GM12878 (cell line): ENCODE data around the gene VIP. TPM values are rescaled to one million over a fixed set of nuclear protein-coding genes. Genes with fewer than 3 reads are reported as not detected.

Experiments
- ATAC-seq: fragments of 200-7000 bp; cut with Tn5 transposase; 3 replicates; pipeline ENCODE4 v1.9.1; 2020; ENCODE audit warnings: mild to moderate bottlenecking, moderate library complexity
- BruUV-seq: library from RNA; stranded (reverse); fragments of 400-500 nt; replicated peaks from 2 replicates; lab custom pipeline; 2021; lab: Mats Ljungman, UMichigan
- CTCF ChIA-PET: fragments of 300-600 bp; sonication (Branson Sonifier 250); formaldehyde crosslinking; extraction: SDS; loops from one replicate; lab custom pipeline; 2021; ENCODE audit warnings: inconsistent platforms; lab: Yijun Ruan, JAX
- POLR2A ChIA-PET: fragments of 350-600 bp; formaldehyde crosslinking; extraction: SDS; loops from one replicate; lab custom pipeline; 2021; ENCODE audit warnings: inconsistent platforms; lab: Charles Lee
- RAD21 ChIA-PET: fragments of 300-600 bp; sonication (Branson Sonifier 250); formaldehyde crosslinking; loops from one replicate; lab custom pipeline; 2023; ENCODE audit warnings: antibody characterized with exemption; ENCODE audit not compliant: unreplicated experiment; lab: Charles Lee
- SMC1A ChIA-PET: fragments of 300-600 bp; sonication (Branson Sonifier 250); formaldehyde crosslinking; loops from one replicate; lab custom pipeline; 2023; ENCODE audit not compliant: unreplicated experiment, uncharacterized antibody; lab: Charles Lee
- DNase-seq: peaks from one replicate; pipeline ENCODE4 v3.0.0-alpha.2; 2011; ENCODE audit warnings: low read depth, low spot score
- FAIRE-seq: peaks from 3 replicates; lab custom pipeline; 2011; peaks lifted over from hg19 to GRCh38; lab: Jason Lieb, UNC
- H2AFZ ChIP-seq: 2 replicates; pipeline ENCODE4 v1.6.0; 2011; ENCODE audit warnings: low read depth, low read length, control low read depth; ENCODE audit not compliant: control insufficient read depth
- H3K27ac ChIP-seq: 2 replicates; pipeline ENCODE4 v1.5.1; 2011; ENCODE audit warnings: control low read depth; ENCODE audit not compliant: control insufficient read depth, insufficient read depth
- H3K27me3 ChIP-seq, 2 experiments: replicated peaks in 1 of 2; 2 replicates each; pipeline versions ENCODE4 v1.6.0 to v1.6.1; 2011; ENCODE audit warnings: low read length in 1 of 2; ENCODE audit not compliant: control insufficient read depth in 2 of 2, insufficient read depth in 2 of 2
- H3K36me3 ChIP-seq, 2 experiments: 2 replicates each; pipeline ENCODE4 v1.5.1; 2011; ENCODE audit warnings: low read length in 1 of 2; ENCODE audit not compliant: control insufficient read depth in 2 of 2, insufficient read depth in 2 of 2
- H3K4me1 ChIP-seq: 2 replicates; pipeline ENCODE4 v1.6.1; 2011; ENCODE audit warnings: mild to moderate bottlenecking, low read length, moderate library complexity, mixed read lengths; ENCODE audit not compliant: control insufficient read depth, insufficient read depth
- H3K4me2 ChIP-seq: 2 replicates; pipeline ENCODE4 v1.6.0; 2011; ENCODE audit warnings: control low read depth; ENCODE audit not compliant: control insufficient read depth, insufficient read depth
- H3K4me3 ChIP-seq: fragments of 200-600 bp; sonication (generic); 2 replicates; pipeline ENCODE4 v1.5.1; 2016
- H3K79me2 ChIP-seq: 2 replicates; pipeline ENCODE4 v1.6.0; 2011; ENCODE audit warnings: low read length; ENCODE audit not compliant: control insufficient read depth, insufficient read depth
- H3K9ac ChIP-seq: 2 replicates; pipeline ENCODE4 v1.8.0; 2011; ENCODE audit warnings: low read length, control low read depth, mixed read lengths; ENCODE audit not compliant: control insufficient read depth, insufficient read depth
- H3K9me3 ChIP-seq: replicated peaks from 3 replicates; pipeline ENCODE4 v1.5.1; 2011; ENCODE audit warnings: mild to moderate bottlenecking, low read length; ENCODE audit not compliant: control insufficient read depth, insufficient read depth
- H4K20me1 ChIP-seq: 2 replicates; pipeline ENCODE4 v1.6.0; 2011; ENCODE audit not compliant: control insufficient read depth, insufficient read depth
- ASH2L ChIP-seq: fragments of 300-600, 200-600 bp; sonication (generic); IDR thresholded peaks from 2 replicates; pipeline ENCODE4 v1.6.1; 2017; ENCODE audit warnings: low read depth, mild to moderate bottlenecking, borderline replicate concordance
- E2F4 ChIP-seq: IDR thresholded peaks from 2 replicates; pipeline ENCODE4 v1.6.1; 2012; ENCODE audit warnings: low read depth, low read length, improper control_type of control experiment
- GABPA ChIP-seq: IDR thresholded peaks from 2 replicates; pipeline ENCODE4 v1.6.1; 2014; ENCODE audit warnings: antibody characterized with exemption, low read depth, mild to moderate bottlenecking, inconsistent platforms
- HCFC1 ChIP-seq: fragments of 150-350 bp; IDR thresholded peaks from 2 replicates; pipeline ENCODE4 v1.6.1; 2014; ENCODE audit warnings: low read length
- IRF3 ChIP-seq: fragments of 450-650 bp; IDR thresholded peaks from 2 replicates; pipeline ENCODE4 v1.6.1; 2014; ENCODE audit warnings: mild to moderate bottlenecking
- JUNB ChIP-seq: IDR thresholded peaks from 2 replicates; pipeline ENCODE4 v1.6.1; 2016; ENCODE audit warnings: antibody characterized with exemption, mild to moderate bottlenecking
- KDM1A ChIP-seq: fragments of 200-600 bp; sonication (generic); IDR thresholded peaks from 2 replicates; pipeline ENCODE4 v1.6.1; 2016; ENCODE audit warnings: borderline replicate concordance
- MEF2B ChIP-seq: fragments of 450-650 bp; IDR thresholded peaks from 2 replicates; pipeline ENCODE4 v1.6.1; 2018; ENCODE audit warnings: mild to moderate bottlenecking, moderate library complexity; ENCODE audit not compliant: partially characterized antibody, poor library complexity, severe bottlenecking
- POLR2AphosphoS5 ChIP-seq: IDR thresholded peaks from 2 replicates; pipeline ENCODE4 v1.6.1; 2011; ENCODE audit warnings: mild to moderate bottlenecking, low read length, inconsistent platforms
- SRF ChIP-seq, 2 experiments: IDR thresholded peaks; 2 replicates each; pipeline ENCODE4 v1.6.1; 2011; ENCODE audit warnings: low read depth in 2 of 2, low read length in 2 of 2, mild to moderate bottlenecking in 1 of 2, moderate library complexity in 1 of 2
- TCF3 ChIP-seq: IDR thresholded peaks from 2 replicates; pipeline ENCODE4 v1.6.1; 2012; ENCODE audit warnings: low read depth, mild to moderate bottlenecking, low read length, borderline replicate concordance; ENCODE audit not compliant: insufficient read depth
- ZBTB11 ChIP-seq: fragments of 450-650 bp; formaldehyde crosslinking; IDR thresholded peaks from 2 replicates; pipeline ENCODE4 v1.5.0; 2022; ENCODE audit warnings: mild to moderate bottlenecking, missing genetic modification characterization
- ZNF687 ChIP-seq: fragments of 450-650 bp; IDR thresholded peaks from 2 replicates; pipeline ENCODE4 v1.6.1; 2017; ENCODE audit warnings: mild to moderate bottlenecking, moderate library complexity
- in situ Hi-C: fragments of 300-500 bp; cut with MboI; formaldehyde crosslinking; loops from 9 replicates; pipeline ENCODE4 v1.14.3; 2018; ENCODE audit warnings: mixed read lengths
- intact Hi-C: fragments of 100-400 bp; cut with micrococcal nuclease; formaldehyde crosslinking; loops from one replicate; pipeline ENCODE4 v1.14.2; 2022; ENCODE audit not compliant: unreplicated experiment
- polyA plus RNA-seq, 11 experiments: library from polyadenylated mRNA; depleted of rRNA in 4 of 11; unstranded in 6 of 11; stranded (reverse) in 5 of 11; fragments of >200 nt; fragmentation: Nextera tagmentation in 4 of 11; fragmentation: Illumina TruSeq in 1 of 11; extraction: Ambion mirVana in 4 of 11; extraction: Trizol in 1 of 11; gene quantifications; 1 replicate in 1 of 11; 2 replicates in 10 of 11; pipeline versions ENCODE4 v1.2.1 to v1.2.3, GENCODE V29; 2011 to 2016; ENCODE audit warnings: inconsistent platforms in 2 of 11, missing spikeins in 2 of 11, low read depth in 1 of 11
- total RNA-seq, 4 experiments: library from RNA; depleted of rRNA in 3 of 4; stranded (reverse); fragments of >200 nt in 3 of 4; fragmentation: Illumina TruSeq in 1 of 4; extraction: Trizol in 1 of 4; gene quantifications; 2 replicates each; pipeline versions ENCODE4 v1.2.1 to v1.2.3, GENCODE V29; 2013 to 2021

Gene VIP
- total and polyA plus RNA-seq, 10 of the 15 experiments (the other 5 are each of a cell fraction or from before 2014, with no cell fraction given): 0.23 TPM; not detected in 9

- no peak for TF ChIP-seq ZBTB11
- no peak for TF ChIP-seq MEF2B
- no peak for TF ChIP-seq TCF3
- no peak for TF ChIP-seq HCFC1
- TF ChIP-seq GABPA: no peak
- TF ChIP-seq IRF3: no peak
- TF ChIP-seq SRF (IDR thresholded peaks at IDR 0.05; ENCODE audit: low read depth in 2 of 2, low read length in 2 of 2): no peak
Measured at GRCh38 chr6:152783217-152783878, 32.8 kb downstream of the VIP start (continued).

- ATAC-seq: no peak
- BruUV-seq: no TSS peak
- TF ChIP-seq ZNF687 (no peak), JUNB (no peak), MEF2B (no peak), ASH2L (no peak), KDM1A (no peak), POLR2AphosphoS5 (no peak), E2F4 (no peak), TCF3 (no peak)
Measured at GRCh38 chr6:152794696-152795095, 44.1 kb downstream of the VIP start.

More at GRCh38 chr6:152794696-152795095, 44.1 kb downstream of the VIP start:
- DNase-seq (no peak), FAIRE-seq (no peak)
- in situ Hi-C loops (no loop called here), intact Hi-C loops (no loop called here)
- Histone ChIP-seq H4K20me1 (no peaks in the 10 kb centered on the region), H3K4me2 (no peak overlapping the region), H3K36me3 (no peaks in the 10 kb centered on the region), H3K27me3 (no peaks in the 10 kb centered on the region), H3K79me2 (no peaks in the 10 kb centered on the region), H3K4me1 (no peaks in the 10 kb centered on the region), H3K27ac (no peak overlapping the region), H2AFZ (no peak overlapping the region), H3K4me3 (no peak overlapping the region), H3K9ac (no peak overlapping the region), H3K9me3 (no peaks in the 10 kb centered on the region)
- ChIA-PET RAD21 (no interaction called here), SMC1A (interaction anchor here (0.6 kb wide), 1 partner anchor 588 kb away, joined by 3 read pairs; no protein-coding TSS in a partner anchor), CTCF (no interaction called here), POLR2A (no interaction called here)
